HFF-Myc (cell line): ENCODE data around the gene KCNE1.

Source experiments
- DNase-seq: peaks from one replicate; pipeline ENCODE4 v3.0.0-alpha.2; 2011; ENCODE audit warnings: low read depth; ENCODE audit errors: extremely low read depth
- H3K4me3 ChIP-seq: replicated peaks from 2 replicates; pipeline ENCODE4 v1.5.1; 2011; ENCODE audit warnings: low read depth, mild to moderate bottlenecking, control low read depth, low read length
- TF ChIP-seq, protein P1 (sequence below): IDR thresholded peaks from 2 replicates; pipeline ENCODE4 v1.5.1; 2012; ENCODE audit warnings: mild to moderate bottlenecking, low read depth, low read length, control low read depth; ENCODE audit errors: missing control alignments

KCNE1 gene

DNA sequence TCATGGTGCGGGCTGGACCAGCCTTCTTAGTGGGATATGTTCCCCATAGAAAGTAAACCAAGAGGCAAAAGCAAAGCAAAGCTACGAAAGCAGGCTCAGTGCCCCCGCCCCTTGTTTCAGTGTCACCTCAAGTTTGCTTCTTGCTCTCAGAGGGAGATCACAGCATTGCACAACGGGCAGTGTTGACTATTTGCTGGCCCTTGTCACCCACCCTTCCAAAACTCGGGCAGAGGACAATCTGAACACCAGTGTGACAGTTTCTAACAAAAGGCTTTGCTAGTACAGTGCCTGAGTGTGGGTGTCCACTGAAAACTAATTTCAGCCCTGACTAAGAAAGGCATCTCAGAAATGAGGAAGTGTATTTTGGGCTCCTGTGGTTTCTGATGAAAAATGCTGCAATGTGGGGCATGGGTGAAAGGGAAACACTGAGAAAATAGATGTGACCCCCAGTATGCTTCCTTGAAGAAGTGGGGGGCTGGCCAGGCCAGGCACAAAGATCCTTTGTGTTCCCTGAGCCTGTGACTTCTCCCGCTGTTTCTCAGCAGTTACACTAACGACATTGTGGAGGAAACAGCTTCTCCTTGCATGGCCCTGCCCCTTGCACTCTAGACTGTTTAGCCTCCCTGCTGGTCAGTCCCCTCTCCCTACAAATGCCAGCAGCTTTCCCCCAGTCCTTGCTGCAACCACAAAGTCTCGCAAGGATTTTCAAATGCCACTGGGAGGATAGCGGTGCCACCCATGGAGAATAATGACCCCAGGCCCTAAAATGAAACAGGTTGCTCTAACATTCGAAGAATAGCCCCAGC, 33.3 kb upstream of the KCNE1 start:
- no peak for DNase-seq
- H3K4me3 ChIP-seq, result no peak overlapping the region
- TF ChIP-seq, protein P1, sequence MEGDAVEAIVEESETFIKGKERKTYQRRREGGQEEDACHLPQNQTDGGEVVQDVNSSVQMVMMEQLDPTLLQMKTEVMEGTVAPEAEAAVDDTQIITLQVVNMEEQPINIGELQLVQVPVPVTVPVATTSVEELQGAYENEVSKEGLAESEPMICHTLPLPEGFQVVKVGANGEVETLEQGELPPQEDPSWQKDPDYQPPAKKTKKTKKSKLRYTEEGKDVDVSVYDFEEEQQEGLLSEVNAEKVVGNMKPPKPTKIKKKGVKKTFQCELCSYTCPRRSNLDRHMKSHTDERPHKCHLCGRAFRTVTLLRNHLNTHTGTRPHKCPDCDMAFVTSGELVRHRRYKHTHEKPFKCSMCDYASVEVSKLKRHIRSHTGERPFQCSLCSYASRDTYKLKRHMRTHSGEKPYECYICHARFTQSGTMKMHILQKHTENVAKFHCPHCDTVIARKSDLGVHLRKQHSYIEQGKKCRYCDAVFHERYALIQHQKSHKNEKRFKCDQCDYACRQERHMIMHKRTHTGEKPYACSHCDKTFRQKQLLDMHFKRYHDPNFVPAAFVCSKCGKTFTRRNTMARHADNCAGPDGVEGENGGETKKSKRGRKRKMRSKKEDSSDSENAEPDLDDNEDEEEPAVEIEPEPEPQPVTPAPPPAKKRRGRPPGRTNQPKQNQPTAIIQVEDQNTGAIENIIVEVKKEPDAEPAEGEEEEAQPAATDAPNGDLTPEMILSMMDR, result no peak

DNA sequence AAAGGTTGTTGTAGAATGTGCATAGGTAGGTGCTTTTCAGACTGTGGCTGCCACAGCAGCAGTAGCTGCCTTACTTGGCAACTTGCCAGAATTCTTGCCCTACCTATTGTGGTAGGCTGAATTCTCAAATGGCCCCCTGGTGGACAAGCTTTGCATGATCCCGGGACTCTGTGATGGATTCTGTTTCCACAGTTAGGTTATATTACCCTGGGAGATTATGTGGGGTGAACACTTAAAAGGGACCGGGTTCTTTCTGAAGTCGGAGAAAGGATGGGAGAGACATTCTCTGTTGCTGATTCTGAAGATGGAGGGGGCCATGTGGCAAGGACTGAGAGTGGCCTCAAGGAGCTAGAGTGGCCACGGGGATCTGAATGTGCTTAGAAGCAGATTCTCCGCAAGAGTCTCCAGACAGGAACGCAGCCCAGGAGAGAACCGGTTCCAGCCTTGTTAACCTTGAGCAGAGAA, 32.1 kb upstream of the KCNE1 start:
- peak; percentile 62 for DNase-seq
- TF ChIP-seq, protein P1, result peak; percentile 70
- no peak overlapping the region for H3K4me3 ChIP-seq

DNA sequence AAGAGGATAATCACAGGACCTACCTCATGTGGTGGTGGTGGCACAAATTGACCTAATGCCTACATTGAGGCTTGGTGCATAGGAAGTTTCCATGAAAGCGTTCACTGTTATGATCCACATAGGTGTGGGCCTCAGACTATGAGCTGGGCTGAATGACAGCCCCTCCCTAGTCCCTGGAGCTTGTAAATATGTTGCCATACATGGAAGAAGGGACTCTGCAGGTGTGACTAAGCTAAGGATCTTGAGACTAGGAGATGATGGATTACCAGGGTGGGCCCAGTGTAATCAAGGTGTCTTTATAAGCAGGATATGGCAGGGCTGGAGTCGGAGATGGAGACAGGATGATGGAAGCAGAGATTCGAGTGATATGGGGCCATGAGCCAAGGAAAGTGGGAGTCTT, 31.0 kb upstream of the KCNE1 start:
- TF ChIP-seq, protein P1, result no peak
- H3K4me3 ChIP-seq, result no peak overlapping the region
- DNase-seq, result no peak

DNA sequence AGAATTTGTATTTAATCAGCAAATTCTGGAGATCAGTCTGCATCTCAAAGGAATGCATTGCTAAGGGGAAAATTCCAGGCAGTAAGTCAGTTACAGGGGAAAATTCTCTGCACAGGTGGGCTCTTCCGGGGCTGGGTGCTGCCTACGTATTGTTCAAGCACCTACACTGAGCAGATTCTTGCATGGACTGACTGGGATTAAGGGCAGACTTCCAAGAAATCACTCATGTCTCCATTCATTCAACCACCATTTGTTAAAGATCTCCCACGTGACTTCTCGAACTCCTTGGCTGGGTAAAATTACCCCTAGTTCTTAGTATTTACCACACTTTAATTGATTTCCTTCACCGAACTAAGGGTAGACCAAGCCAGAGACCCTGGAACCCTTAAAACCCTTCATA, 28.2 kb upstream of the KCNE1 start:
- no peak overlapping the region for H3K4me3 ChIP-seq
- DNase-seq, result no peak
- TF ChIP-seq, protein P1, result no peak

DNA sequence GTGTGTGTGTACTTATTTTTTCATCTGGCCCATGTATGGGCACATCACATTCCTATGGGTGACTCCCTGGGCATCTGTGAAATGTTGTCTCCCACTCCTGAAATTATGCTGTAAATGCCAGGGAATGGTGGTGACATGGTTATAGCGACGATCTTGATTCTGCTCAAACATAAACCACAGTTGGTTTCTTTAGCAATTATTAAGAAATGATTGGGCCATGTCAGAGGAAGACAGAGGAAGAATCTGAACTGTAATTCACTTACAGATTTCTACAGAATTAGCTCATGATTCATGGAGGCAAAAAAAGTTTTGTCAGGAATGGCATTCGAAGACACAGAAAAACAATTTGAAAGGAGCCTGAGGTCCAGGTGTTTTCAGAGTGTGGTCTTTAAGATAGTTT, 25.8 kb upstream of the KCNE1 start:
- no peak overlapping the region for H3K4me3 ChIP-seq
- no peak for DNase-seq
- TF ChIP-seq, protein P1, result no peak

DNA sequence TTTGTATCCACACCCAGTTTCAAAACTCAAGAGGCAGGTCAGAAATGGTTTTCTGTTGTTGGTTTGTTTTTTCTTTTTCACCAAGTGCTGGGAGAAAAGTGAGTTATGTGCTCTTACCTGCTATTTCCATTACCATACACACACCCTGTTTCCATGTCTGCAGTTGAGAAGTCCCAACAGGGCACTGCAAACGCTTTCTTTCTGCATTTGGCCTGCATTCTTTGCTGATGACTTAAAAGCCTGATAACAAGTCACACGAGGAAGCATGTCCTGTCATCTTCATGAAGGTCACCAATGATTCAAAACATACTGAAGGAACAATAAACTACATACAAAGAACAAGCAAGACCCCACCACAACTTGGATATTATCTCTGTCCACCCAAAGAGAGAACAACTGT, 24.8 kb upstream of the KCNE1 start:
- TF ChIP-seq, protein P1, result no peak
- H3K4me3 ChIP-seq, result no peak overlapping the region
- no peak for DNase-seq
